HG03064 (cell line): Measurements from ENCODE around the gene C1orf167.

Source experiments
- ATAC-seq: cut with Tn5 transposase; IDR thresholded peaks from one replicate; pipeline ENCODE4 v1.9.1; 2021; ENCODE audit warnings: low read depth; ENCODE audit not compliant: unreplicated experiment

The C1orf167 gene

DNA sequence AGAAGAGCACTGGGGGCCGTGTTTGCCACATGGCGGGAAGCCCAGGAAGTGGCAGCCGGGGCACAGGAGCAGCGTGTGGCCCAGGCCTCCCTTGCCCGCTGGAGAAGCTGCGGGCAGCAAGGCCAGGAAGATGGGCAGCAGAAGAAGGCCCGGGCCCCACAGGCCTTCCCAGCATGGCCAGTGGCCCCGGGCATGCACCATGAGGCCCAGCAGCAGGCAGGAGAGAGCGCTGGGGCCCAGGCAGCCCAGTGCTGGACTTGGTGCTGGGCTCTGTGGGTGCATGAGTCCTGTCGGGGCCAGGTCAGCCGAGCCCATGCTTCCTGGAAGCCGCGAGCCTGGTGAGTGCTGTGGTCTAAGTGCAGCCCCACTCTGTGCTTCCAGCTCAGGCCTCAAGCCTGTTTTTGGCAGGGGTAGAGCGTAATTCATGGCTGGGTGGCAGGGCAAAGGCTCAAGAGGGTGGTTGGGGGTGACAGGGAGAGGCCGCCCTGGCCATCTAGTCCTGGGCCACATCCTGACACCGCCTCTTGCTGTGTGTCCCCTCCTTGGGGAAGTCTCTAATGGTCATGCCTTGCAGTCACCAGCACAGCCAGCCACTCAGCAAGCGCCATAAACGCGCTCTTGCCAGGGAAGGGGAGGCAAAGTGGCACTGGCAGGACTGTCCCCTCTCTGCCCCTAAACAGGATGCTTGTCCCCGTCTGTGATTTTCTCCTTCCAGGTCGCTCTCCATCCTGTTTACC is 22.4 kb downstream of the C1orf167 start:
- no peak for ATAC-seq

DNA sequence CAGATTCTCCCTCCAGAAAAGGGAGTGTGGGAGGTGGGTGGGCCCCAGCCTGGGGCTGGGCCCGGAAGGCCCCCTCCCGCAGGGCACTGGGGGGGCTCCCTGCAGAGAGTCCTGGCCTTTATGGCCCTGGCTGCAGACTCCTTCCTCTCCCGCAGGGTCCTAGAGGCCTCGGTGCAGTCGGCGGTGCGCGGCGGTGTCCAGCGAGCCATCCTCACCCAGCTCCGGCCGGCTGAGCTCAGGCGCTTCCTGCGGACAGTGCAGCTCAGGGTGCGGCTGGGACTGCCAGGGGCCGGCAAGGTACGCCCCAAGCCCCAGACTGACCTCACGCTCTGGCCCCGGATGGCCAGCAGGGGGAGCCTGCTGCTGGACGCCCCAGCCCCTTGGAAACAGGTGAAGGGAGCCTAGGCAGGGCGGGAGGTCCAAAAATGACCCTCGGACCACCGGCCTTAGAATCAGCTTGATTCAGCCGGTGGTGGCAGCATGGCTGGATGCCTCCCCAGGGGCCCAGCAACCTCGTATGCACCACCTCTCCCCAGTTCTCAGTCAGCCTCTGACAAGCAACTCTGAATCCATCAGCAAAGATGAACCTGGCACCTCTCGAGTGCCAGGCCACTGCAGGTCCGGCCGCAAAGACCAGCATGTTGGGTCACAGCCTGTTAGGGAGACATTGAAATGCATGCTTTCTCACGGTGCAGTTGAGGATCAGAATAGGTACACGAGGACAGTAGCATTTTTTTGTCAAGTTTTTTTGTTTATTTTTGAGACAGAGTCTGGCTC is 23.2 kb downstream of the C1orf167 start:
- ATAC-seq: no peak

DNA sequence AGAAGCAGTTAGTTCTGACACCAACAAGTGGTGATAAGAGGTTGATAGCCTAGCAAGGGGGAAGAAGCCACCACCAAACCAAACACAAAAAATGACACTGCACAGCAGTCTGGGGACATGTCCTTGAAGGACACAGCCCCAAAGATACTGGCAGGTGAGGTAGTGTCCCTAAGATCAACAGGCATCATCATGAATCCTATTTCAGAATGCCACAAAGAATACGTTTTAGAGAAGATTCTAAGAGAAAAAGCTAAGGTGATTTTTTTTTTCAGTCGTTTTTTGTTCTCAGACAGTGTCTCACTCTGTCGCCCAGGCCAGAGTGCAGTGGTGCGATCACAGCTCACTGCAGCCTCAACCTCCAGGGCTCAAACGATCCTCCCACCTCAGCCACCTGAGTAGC is 24.2 kb downstream of the C1orf167 start:
- ATAC-seq: no peak

DNA sequence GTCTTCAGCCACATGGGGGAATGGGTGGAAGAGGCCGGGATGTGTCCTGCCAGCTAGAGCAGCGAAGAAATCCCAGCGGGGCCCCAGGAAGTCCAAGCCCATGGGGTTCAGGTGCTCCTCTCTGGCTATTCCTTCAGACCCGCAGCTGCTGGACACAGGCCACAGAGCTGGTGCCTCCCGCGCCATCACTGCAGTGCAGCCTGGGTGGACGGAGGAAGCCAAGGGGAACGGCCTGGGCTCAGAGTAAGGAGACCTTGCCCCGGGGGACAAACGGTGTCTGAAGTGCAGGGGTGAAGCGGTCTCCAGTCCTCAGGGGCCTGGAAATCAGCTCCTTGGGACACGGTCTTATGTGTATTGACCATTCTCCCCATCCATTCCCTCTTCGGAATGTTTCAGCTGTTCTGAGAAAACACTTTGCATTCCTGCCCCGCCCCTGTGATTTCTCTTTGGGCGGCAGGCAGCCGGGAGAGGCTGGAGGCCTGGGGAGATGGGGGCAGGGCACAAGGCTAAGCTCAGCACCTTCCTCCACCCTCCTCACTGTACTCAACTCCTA is 25.3 kb downstream of the C1orf167 start:
- no peak for ATAC-seq

DNA sequence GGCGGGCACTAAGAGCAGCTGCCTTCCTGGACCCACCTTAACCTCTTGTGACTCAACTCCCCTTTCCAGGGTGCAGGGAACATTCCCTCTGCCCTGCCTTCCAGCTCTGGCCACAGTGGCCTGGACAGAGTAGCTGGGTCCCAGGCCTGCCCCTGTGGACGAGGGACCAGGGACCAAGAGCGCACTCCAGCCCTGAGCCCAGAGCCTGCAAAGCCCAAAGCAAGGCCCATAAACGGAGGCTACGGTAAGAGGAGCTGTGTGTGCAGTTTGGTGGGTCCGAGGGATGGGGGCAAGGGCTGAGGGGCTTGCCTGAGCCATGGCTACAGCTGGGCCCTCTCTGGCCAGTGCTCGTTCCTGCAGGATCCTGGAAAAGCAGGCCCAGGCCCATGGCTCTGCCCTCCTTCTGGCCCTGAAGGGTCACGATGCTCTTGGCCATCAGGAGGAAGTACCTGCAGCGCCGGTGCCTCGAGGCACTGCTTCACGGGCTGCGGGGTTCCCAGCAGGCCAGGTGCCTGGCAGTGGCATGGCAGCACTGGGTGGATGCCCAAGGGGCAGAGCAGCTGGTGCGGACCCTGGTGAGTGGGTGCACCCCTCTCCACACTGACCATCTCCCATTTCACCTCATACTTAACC is 25.9 kb downstream of the C1orf167 start:
- no peak for ATAC-seq

DNA sequence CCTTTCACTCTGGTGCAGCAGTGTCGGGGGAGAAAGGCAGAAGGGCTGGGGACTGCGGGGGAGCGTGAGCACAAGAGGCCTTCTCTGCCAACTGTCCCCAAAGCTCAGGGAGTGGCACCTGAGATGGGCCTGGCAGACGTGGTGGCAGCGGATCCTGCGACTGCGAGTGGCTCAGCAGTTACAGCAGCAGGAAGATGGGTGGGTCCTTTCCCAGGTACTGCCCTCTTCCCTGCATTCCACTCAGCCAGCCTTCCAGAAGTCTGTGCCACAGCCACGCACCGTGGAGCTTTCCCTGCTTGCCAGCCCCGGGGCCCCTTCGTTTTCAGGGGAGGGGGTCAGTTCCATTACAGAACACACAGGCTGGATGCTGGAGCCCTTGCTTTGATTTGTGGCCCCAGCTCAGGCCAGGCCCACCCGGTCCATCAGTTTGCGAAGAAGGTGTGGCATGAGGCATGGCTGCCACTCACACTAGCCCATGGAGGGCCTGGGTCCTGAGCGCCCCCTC is 26.6 kb downstream of the C1orf167 start:
- ATAC-seq: no peak

DNA sequence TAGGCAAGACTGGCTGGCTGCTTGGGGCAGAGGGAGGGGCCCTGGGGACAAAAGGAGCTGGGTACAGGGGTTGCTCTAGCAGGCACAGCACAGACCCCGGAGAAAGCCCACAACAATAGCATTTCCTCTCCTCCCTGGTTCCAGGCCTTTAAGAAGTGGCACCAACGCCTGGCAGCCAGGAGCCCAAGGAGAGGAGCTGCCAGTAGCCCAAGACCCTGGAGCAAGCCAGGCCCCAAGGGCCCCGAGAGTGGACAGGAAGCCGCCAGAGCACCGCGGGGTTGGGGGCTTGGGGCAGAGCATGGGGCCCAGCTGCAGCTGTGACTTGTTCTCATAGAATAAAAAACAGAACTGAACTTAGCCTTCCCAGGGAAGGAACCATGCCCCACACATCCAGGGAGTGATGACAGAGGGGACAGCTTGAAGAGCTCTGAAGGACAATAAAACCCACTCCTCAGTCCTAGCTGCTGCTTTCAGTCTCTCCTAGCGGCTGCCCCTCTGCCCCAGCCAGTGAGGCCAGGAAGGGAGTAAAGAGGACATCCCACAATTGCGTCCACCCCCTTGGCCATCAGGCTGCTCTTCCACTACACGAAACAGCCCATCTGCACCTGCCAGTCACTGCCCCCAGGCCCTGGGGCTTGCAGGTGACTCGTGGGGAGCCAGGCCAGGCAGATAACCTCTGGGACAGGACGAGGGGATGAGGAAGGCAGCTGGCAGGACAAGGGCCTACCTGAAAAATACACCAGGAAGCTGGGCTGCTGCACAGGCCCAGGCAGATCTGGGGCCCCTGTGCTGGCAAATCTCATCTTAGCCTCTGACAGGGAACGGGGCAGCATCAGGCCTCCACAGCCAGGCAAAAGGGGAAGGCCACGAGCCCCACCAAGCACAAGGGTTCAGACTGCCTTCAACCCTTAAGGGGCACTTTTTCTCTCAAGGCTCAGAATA is 27.4 kb downstream of the C1orf167 start:
- ATAC-seq: no peak

DNA sequence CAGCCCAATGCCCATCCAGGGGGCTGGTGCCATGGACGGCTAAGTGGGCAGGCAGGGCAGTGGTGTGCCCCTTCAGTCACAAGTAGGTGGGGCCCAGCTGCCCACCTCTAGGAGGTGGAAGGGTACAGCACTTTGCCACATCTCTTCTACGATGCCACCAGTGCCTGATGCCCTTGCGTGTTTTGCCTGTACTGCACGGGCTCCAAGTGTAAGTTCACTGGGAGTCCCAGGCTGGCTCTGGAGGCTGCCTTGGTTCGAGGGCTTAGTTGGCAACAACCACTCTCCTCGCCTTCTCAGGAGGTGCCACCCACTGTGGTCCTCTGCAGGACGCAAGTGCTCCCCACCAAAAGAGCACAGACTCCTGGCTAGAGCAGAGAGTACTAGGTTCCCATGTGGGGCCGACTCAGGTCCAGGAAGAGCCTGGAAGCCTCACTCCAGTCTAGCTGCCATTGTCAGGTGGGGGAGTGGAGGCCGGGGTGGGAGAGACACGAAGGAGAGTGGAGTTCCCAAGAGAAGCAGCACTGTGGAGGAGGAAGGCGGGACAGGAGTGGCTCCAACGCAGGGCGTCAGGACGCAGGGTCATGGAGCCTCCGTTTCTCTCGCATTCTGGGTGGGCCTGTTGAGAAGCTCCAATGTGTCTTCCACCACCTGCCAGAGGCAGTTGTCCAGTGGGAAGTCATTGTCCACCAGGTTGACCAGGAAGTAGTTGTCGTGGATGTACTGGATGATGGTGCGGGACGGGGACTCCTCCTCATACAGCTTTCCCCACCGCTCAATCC is 28.3 kb downstream of the C1orf167 start:
- ATAC-seq: no peak

DNA sequence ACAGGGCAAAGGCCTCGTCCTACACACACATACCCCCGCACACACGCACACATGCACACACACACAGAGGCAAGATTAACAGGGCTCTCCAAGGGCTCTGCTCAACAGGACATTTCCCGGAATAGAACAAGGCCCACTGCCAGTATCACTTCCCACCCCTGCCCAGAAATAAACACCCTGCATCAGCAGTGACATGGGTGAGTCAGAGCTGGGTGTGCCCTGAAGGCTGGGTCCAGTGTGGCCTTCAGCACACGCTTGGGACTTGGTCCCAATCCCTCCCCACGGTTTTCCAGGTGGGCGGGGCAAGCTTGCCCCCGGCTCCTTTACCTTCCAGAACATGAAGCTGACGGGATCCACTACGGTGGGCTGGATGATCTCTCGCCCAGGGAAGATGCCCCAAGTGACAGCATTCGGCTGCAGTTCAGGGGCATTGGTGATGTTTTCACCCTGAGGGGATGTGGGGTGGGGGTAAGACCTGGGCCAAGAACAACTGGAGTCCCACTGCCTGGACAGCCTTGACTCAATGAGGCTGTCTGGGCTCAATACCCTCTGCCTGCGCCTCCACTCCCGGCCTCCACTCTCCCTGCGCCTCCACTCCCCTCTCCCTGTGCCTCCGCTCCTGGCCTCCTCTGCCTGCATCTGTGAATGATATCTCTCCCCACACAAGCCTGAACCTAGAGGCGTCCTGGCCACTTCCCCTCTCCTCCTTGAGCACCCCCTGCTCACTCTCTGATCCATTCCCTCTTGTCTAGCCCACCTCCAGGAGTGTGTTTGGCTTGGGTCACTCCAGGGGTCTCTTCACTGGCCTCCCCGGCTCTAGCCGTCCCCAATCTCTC is 29.1 kb downstream of the C1orf167 start:
- ATAC-seq: no peak

DNA sequence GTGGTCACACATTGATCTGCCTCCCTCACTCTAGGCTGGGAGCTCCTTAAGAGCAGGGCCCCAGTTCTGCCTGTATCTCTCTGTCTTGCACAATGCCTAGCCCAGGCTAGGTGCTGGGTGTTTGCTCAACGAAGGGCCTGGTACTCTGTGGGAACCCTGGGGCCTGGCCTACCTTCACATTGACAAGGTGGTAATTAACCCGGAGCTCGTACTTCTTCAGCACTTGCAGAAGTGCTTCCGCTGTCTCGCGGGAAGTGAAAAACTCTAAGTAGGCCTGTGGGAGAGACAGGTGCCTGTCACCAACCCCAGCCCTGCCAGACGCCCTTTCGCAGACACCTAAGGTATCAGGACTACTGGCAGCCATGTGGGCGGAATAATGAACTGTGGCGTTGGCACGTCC is 30.1 kb downstream of the C1orf167 start:
- ATAC-seq: no peak

DNA sequence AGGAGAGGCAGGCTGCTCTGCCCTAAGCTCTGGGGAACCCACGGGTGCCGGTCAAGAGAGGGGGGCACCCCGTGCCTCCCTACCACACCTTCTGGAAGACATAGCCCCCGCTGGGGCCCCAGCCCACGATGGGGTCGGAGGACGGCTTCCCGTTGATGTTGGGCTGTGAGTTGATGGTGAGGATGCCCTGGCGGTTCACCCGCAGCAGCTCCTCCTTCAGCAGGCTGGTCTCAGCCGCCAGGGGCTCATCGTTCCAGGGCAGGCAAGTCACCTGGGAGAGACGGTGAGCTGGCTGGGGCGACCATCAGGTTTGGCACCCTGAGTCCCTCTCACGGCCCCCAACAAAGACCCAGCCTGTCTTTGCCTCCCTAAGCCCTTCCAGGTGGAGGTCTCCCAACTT is 31.8 kb downstream of the C1orf167 start:
- ATAC-seq: no peak

DNA sequence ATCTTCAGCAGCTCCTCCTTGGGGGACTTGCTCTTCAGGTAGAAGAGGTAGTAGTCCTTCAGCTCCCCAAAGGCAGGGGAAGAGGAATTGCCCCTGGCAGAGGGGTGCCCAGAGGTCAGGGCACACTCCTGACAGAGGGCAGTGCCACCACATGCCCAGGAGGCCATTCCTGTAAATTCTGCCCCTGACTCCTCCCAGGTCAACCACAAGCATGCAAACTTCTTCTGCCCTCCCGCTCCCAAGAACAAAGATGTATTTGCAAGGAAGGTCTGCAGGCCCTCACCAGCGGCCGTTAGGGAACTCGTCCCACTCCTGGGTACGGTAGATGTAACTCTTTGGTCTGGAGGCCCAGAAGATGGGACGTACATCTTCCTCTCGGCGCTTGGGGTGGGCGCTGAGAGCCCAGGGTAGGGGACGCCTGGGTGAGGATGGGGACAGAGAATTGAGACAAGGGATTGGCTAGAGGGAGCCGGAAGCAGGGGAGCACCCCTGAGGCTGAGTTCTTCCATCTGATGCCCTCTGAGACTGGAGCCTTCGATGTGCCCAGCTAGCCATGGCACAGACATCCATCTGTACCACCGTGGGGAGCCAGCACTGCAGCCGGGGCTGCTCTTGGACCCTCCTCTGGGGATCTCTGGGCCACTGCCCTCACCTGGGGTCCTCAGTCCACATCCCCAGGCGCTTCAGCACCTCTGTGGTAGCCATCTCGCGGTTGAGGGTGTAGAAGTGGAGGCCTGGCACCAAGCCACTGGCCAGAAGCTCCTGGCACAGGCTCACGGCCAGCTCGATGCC is 32.6 kb downstream of the C1orf167 start:
- no peak for ATAC-seq

DNA sequence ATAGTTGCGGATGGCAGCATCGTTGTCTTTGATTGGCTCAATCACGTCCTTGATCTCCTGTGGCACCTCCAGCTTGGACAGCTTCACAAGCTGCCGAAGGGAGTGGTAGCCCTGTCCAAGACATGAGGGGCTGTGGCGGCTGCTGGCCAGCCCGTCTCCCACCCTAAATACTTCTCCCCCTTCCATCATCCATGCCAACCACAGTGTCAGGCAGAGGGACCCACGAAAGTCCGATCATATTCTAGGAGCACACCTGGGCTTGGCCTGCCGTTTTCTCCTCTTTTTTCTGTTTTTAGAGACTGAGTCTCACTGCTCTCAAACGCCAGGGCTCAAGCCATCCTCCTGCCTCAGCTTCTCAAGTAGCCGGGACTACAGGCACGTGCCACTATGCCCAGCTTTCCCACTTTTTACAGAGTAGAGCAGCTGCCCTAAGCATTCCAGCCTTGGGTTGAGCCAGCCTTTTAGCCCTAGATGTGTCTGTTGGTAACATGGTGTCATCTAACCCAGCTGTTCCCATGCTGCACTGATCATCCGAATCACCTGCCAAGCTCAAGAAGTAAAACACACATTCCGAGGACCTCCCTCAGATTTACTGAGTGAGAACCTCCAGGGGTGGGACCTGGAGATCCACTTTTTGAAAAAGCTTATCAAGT is 33.4 kb downstream of the C1orf167 start:
- no peak for ATAC-seq

DNA sequence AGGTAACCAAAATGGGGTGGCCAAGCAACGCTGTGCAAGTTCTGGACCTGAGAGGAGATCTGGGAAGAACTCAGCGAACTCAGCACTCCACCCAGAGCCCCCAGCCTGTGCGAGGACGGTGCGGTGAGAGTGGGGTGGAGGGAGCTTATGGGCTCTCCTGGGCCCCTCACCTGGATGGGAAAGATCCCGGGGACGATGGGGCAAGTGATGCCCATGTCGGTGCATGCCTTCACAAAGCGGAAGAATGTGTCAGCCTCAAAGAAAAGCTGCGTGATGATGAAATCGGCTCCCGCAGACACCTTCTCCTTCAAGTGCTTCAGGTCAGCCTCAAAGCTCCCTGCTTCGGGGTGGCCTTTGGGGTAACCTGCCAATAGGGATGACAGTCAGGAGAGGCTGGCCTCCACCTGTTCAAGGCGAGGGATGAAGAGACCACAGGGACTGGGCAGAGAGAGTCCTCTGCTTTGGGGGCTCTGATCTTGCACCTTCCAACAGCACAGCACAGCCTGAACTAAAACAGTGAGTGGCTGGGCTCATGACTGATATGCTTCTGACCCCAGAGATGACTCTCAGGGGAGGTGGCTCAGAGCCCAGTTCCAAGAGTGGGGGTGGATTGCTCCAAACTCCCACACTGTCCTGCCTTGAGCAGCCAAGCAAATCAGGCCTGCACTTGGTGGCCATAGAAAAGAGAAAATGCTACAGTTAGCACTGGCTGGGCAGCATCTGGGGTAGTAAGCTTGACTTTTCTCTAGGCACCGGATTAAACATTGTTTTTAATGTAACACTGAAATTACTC is 34.2 kb downstream of the C1orf167 start:
- no peak for ATAC-seq

DNA sequence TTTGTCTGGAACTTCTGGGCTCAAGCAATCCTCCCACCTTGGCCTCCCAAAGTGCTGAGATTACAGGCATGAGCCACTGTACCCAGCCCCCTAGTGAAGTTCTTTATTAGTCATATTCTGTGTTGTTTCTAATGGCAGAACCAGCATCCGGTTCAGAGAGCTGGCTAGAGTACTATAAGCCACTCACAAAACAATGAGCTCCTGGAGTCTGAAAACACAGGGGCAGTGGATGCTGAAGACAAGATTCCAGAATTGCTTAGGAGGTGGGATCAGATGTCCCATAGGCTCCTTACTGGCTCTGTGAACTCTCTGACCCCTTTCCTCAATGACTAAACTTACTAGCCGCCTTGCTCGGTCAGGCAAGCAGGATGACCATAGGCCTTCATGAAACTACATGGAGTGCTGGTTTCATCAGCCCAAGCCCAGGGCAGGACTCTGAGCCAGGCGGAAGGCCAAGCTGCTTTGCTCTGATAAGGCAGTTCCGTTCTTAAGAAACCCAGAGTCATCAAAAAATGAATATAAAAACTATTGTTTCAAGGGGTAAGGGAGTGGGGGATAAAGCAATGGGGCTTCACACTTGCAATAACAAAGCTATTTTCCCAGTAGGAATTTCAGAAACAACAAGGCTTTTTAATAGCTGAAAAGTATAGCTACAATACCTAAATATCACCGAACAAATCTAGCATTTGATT is 35.7 kb downstream of the C1orf167 start:
- no peak for ATAC-seq

DNA sequence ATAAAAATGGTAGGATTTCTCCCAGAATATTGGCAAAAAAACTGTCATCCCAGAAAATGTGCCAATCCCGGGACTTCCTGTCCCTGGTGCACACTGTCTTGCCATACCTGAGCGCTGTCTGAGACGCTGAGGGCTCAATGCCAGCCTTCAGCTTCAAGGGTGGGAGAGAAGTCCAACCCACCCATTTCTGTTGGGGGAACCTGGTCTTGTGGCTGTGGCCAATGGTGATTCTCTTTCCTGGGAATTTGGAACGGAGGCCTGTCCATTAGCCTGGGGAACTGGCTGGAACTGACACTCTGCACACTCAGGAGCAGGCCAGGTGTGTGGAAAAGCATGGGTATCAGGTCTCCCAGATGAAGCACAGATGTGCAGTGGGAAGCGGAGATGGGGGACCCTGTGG is 37.1 kb downstream of the C1orf167 start:
- no peak for ATAC-seq
